IMR-90 (cell line): ENCODE results near the gene SPTBN5.

Experiments
- CHD1 ChIP-seq: IDR thresholded peaks from 2 replicates; pipeline ENCODE4 v1.6.1; 2012; ENCODE audit warnings: low read depth, low read length, improper control_type of control experiment
- POLR2A ChIP-seq: IDR thresholded peaks from 2 replicates; pipeline ENCODE4 v1.6.1; 2012; ENCODE audit warnings: mild to moderate bottlenecking, low read depth, low read length
- RAD21 ChIP-seq: IDR thresholded peaks from 2 replicates; pipeline ENCODE4 v1.6.1; 2012; ENCODE audit warnings: low read length, improper control_type of control experiment

DNA sequence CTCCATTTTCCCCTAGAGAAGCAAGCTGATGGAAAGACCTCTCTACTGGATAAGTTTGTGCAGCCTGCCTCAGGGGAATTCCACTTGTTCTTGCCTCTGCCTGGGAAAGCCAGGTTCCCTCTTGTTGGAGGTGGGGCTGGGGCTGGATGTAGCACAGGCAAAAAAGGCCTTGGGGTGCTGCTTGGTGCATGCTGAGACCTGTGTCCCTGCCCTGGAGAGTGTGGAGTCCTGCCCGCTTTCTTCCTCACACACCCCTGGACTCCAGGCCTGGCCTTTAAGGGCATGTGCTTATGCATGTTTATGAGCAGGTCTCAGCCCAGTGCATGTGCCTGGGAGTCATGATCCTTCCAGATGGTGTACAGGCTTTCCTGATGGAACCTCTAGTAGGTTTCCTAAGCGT lies 89.5 kb downstream of the SPTBN5 start:
- TF ChIP-seq RAD21 (no peak), POLR2A (no peak), CHD1 (no peak)
